Thyroid gland (tissue), 4 donors: Measurements from ENCODE around the gene LDLRAD4.

Source experiments
- POLR2A ChIP-seq, 2 donors: fragments of 450-650 bp; IDR thresholded peaks; one replicate each; pipeline ENCODE4 v1.6.1; 2017; ENCODE audit warnings: antibody characterized with exemption in 2 of 2, mild to moderate bottlenecking in 2 of 2, moderate library complexity in 1 of 2
- TF ChIP-seq, protein P1 (sequence below), 6 experiments: fragments of 200-600 bp in 3 of 6; fragments of 450-650 bp in 3 of 6; sonication (generic) in 3 of 6; IDR thresholded peaks; one replicate each; pipeline ENCODE4 v1.5.1; 2016 to 2019; ENCODE audit warnings: antibody characterized with exemption in 6 of 6, mild to moderate bottlenecking in 2 of 6, inconsistent platforms in 1 of 6, moderate library complexity in 1 of 6

DNA sequence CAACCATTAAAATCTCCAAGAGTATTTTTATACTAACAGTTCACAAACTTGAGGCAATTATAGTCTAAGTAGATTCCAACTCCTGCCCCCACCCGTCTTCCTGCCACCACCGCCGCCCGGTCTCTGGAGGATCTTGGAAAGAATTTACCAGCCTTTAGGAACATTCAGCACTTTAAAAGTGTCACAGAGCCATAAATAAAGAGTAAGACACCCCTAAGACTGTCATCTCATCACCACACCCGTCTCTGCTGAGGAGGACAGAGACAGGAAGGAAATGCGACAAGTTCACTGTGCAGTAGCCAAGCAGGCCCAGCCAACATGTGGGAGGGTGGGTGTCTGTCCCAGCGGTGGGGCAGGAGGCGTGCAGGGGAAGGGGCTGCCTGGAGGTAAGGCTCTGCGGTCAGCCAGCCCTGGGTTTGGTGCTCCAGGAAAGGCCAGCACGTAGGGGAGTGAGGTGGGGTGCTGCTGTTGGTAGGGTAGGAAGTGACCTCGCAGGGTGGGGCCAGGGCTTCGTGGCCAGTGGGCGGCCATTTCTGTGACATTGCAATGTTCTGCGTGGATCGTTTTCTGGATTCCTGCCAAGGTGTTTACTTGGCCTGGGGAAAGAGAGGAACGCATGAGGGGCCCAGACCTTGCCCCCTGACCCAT, 396.2 kb downstream of the LDLRAD4 start:
- TF ChIP-seq, protein P1, sequence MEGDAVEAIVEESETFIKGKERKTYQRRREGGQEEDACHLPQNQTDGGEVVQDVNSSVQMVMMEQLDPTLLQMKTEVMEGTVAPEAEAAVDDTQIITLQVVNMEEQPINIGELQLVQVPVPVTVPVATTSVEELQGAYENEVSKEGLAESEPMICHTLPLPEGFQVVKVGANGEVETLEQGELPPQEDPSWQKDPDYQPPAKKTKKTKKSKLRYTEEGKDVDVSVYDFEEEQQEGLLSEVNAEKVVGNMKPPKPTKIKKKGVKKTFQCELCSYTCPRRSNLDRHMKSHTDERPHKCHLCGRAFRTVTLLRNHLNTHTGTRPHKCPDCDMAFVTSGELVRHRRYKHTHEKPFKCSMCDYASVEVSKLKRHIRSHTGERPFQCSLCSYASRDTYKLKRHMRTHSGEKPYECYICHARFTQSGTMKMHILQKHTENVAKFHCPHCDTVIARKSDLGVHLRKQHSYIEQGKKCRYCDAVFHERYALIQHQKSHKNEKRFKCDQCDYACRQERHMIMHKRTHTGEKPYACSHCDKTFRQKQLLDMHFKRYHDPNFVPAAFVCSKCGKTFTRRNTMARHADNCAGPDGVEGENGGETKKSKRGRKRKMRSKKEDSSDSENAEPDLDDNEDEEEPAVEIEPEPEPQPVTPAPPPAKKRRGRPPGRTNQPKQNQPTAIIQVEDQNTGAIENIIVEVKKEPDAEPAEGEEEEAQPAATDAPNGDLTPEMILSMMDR (IDR thresholded peaks at IDR 0.05) = no peak
- TF ChIP-seq POLR2A (IDR thresholded peaks at IDR 0.05) = no peak
